H1 (cell line): ENCODE results near the gene PPFIBP2. TPM values are rescaled to one million over a fixed set of nuclear protein-coding genes. Genes with fewer than 3 reads are reported as not detected.
A peak's percentile ranks its signal among the peaks of the same experiment; 100 is the strongest.

ENCODE experiments used
- CTCF ChIA-PET: fragments of 300-600 bp; sonication (Branson Sonifier 250); formaldehyde crosslinking; loops from one replicate; lab custom pipeline; 2021; ENCODE audit not compliant: partially characterized antibody; lab: Charles Lee
- POLR2A ChIA-PET: fragments of 300-600 bp; sonication (Branson Sonifier 250); formaldehyde crosslinking; loops from one replicate; lab custom pipeline; 2021; ENCODE audit warnings: inconsistent platforms; ENCODE audit not compliant: partially characterized antibody; lab: Charles Lee
- DNase-seq, 2 experiments: peaks; one replicate each; pipeline versions ENCODE4 v3.0.0 to v3.0.0-alpha.2; 2010 to 2022; ENCODE audit warnings: low spot score in 2 of 2, low read depth in 1 of 2, mixed read lengths in 1 of 2
- FAIRE-seq: peaks from 2 replicates; lab custom pipeline; 2011; peaks lifted over from hg19 to GRCh38; lab: Jason Lieb, UNC
- H2AFZ ChIP-seq: 2 replicates; pipeline ENCODE4 v1.8.1; 2012; ENCODE audit warnings: low read length, inconsistent platforms
- H2AK5ac ChIP-seq: 2 replicates; pipeline ENCODE4 v1.6.1; 2013; ENCODE audit warnings: low read depth, low read length
- H2BK120ac ChIP-seq: replicated peaks from 2 replicates; pipeline ENCODE3; 2013; ENCODE audit warnings: low read depth, low read length, inconsistent platforms
- H2BK12ac ChIP-seq: 2 replicates; pipeline ENCODE4 v1.6.1; 2013; ENCODE audit warnings: low read depth, low read length
- H2BK15ac ChIP-seq: 2 replicates; pipeline ENCODE4 v1.6.1; 2013; ENCODE audit warnings: low read length
- H2BK20ac ChIP-seq: 2 replicates; pipeline ENCODE4 v1.6.1; 2013; ENCODE audit warnings: low read length
- H2BK5ac ChIP-seq: 2 replicates; pipeline ENCODE4 v1.6.1; 2013; ENCODE audit warnings: low read depth, low read length
- H3K14ac ChIP-seq: 2 replicates; pipeline ENCODE4 v1.6.1; 2013; ENCODE audit warnings: inconsistent platforms; ENCODE audit not compliant: insufficient read length
- H3K18ac ChIP-seq: 2 replicates; pipeline ENCODE4 v1.6.1; 2013; ENCODE audit warnings: low read length; ENCODE audit errors: extremely low read depth
- H3K23ac ChIP-seq: 2 replicates; pipeline ENCODE4 v1.6.1; 2013; ENCODE audit warnings: inconsistent platforms; ENCODE audit not compliant: insufficient read length
- H3K23me2 ChIP-seq: 2 replicates; pipeline ENCODE4 v1.6.1; 2013; ENCODE audit warnings: low read depth, low read length
- H3K27ac ChIP-seq: 2 replicates; pipeline ENCODE4 v1.6.1; 2011; ENCODE audit warnings: low read depth, low read length, inconsistent platforms
- H3K27me3 ChIP-seq, 4 experiments: replicated peaks in 1 of 4; 1 replicate in 1 of 4; 2 replicates in 3 of 4; pipeline versions ENCODE4 v1.6.1 to v1.8.1; 2011 to 2013; ENCODE audit warnings: low read length in 3 of 4, mild to moderate bottlenecking in 3 of 4, inconsistent platforms in 2 of 4, mixed read lengths in 2 of 4, moderate library complexity in 1 of 4; ENCODE audit not compliant: control insufficient read depth in 3 of 4, insufficient read depth in 3 of 4; ENCODE audit errors: extremely low read depth in 1 of 4
- H3K36me3 ChIP-seq, 4 experiments: 2 replicates each; pipeline versions ENCODE4 v1.6.1 to v1.8.1; 2011 to 2013; ENCODE audit warnings: mild to moderate bottlenecking in 4 of 4, low read length in 3 of 4, moderate library complexity in 2 of 4, control low read depth in 1 of 4, inconsistent platforms in 1 of 4; ENCODE audit not compliant: insufficient read depth in 4 of 4, control insufficient read depth in 2 of 4
- H3K4ac ChIP-seq: replicated peaks from 2 replicates; pipeline ENCODE3; 2013; ENCODE audit warnings: low read length, low read depth, mixed read lengths, inconsistent platforms; ENCODE audit not compliant: insufficient read length
- H3K4me1 ChIP-seq, 4 experiments: replicated peaks in 1 of 4; 1 replicate in 1 of 4; 2 replicates in 3 of 4; pipeline versions ENCODE4 v1.6.1 to v1.8.1; 2011 to 2013; ENCODE audit warnings: low read length in 3 of 4, inconsistent platforms in 2 of 4, mixed read lengths in 1 of 4; ENCODE audit not compliant: insufficient read depth in 4 of 4, control insufficient read depth in 3 of 4
- H3K4me2 ChIP-seq, 2 experiments: 2 replicates each; pipeline versions ENCODE4 v1.6.1 to v1.8.1; 2011 to 2013; ENCODE audit warnings: low read depth in 2 of 2, low read length in 2 of 2, control low read depth in 1 of 2, inconsistent platforms in 1 of 2, mild to moderate bottlenecking in 1 of 2; ENCODE audit not compliant: insufficient read depth in 1 of 2
- H3K4me3 ChIP-seq, 4 experiments: fragments of 200-600, 300-600 bp in 1 of 4; sonication (generic), shearing (Covaris generic), sonication (Bioruptor Twin) in 1 of 4; 2 replicates each; pipeline versions ENCODE4 v1.5.1 to v1.8.1; 2011 to 2016; ENCODE audit warnings: low read length in 4 of 4, low read depth in 3 of 4, control low read depth in 2 of 4, inconsistent platforms in 2 of 4, mild to moderate bottlenecking in 2 of 4, mixed read lengths in 1 of 4, moderate library complexity in 1 of 4; ENCODE audit not compliant: insufficient read depth in 2 of 4; ENCODE audit errors: extremely low read depth in 1 of 4
- H3K56ac ChIP-seq: replicated peaks from 2 replicates; pipeline ENCODE3; 2013; ENCODE audit warnings: low read depth, mild to moderate bottlenecking, mixed read lengths, low read length, inconsistent platforms; ENCODE audit not compliant: insufficient read length
- H3K79me1 ChIP-seq: 2 replicates; pipeline ENCODE4 v1.6.1; 2013; ENCODE audit warnings: low read depth, low read length, control low read depth
- H3K79me2 ChIP-seq, 2 experiments: 2 replicates each; pipeline versions ENCODE4 v1.6.1 to v1.8.1; 2012 to 2013; ENCODE audit warnings: low read length in 2 of 2, mild to moderate bottlenecking in 2 of 2, inconsistent platforms in 1 of 2; ENCODE audit not compliant: insufficient read depth in 2 of 2, control insufficient read depth in 1 of 2
- H3K9ac ChIP-seq, 4 experiments: replicated peaks in 1 of 4; 1 replicate in 1 of 4; 2 replicates in 3 of 4; pipeline versions ENCODE4 v1.6.1 to v1.8.1; 2011 to 2013; ENCODE audit warnings: low read depth in 3 of 4, low read length in 3 of 4, control low read depth in 2 of 4, mild to moderate bottlenecking in 2 of 4, moderate library complexity in 2 of 4, inconsistent platforms in 1 of 4; ENCODE audit errors: extremely low read depth in 1 of 4
- H3K9me3 ChIP-seq, 2 experiments: 2 replicates each; pipeline versions ENCODE4 v1.6.1 to v1.8.1; 2012 to 2013; ENCODE audit warnings: mild to moderate bottlenecking in 2 of 2, moderate library complexity in 2 of 2, control low read depth in 1 of 2, inconsistent platforms in 1 of 2, low read depth in 1 of 2, low read length in 1 of 2, mixed read lengths in 1 of 2; ENCODE audit not compliant: insufficient read depth in 2 of 2
- H4K20me1 ChIP-seq, 2 experiments: replicated peaks in 1 of 2; 2 replicates each; pipeline versions ENCODE3 to v1.8.1; 2011 to 2013; ENCODE audit warnings: inconsistent platforms in 2 of 2, low read length in 2 of 2, mild to moderate bottlenecking in 1 of 2; ENCODE audit not compliant: insufficient read depth in 2 of 2, control insufficient read depth in 1 of 2
- H4K5ac ChIP-seq: 2 replicates; pipeline ENCODE4 v1.6.1; 2013; ENCODE audit warnings: low read length, low read depth, mixed read lengths, inconsistent platforms; ENCODE audit not compliant: insufficient read length
- H4K8ac ChIP-seq: 2 replicates; pipeline ENCODE4 v1.8.0; 2013; ENCODE audit warnings: mild to moderate bottlenecking, moderate library complexity, low read length, inconsistent platforms; ENCODE audit not compliant: insufficient read depth; ENCODE audit errors: extremely low read depth
- H4K91ac ChIP-seq: replicated peaks from 2 replicates; pipeline ENCODE3; 2013; ENCODE audit warnings: low read length, mixed read lengths, inconsistent platforms; ENCODE audit not compliant: insufficient read length
- CHD1 ChIP-seq: IDR thresholded peaks from 2 replicates; pipeline ENCODE4 v1.6.1; 2012; ENCODE audit warnings: low read depth, low read length, improper control_type of control experiment
- CREB1 ChIP-seq: IDR thresholded peaks from 2 replicates; pipeline ENCODE4 v1.6.1; 2012; ENCODE audit warnings: inconsistent platforms
- CTBP2 ChIP-seq: IDR thresholded peaks from 2 replicates; pipeline ENCODE4 v1.7.0; 2011; ENCODE audit warnings: borderline replicate concordance, mild to moderate bottlenecking, moderate library complexity, mixed read lengths, low read length; ENCODE audit not compliant: insufficient read depth, insufficient read length
- EZH2 ChIP-seq: fragments of 200-600 bp; sonication (generic); IDR thresholded peaks from 2 replicates; pipeline ENCODE4 v1.7.1; 2012; ENCODE audit warnings: low read depth, mild to moderate bottlenecking, moderate library complexity, low read length, inconsistent platforms; ENCODE audit not compliant: severe bottlenecking
- JUN ChIP-seq: IDR thresholded peaks from 2 replicates; pipeline ENCODE4 v1.6.1; 2011; ENCODE audit warnings: low read depth, mild to moderate bottlenecking, improper control_type of control experiment, low read length
- KDM4A ChIP-seq: IDR thresholded peaks from one replicate; pipeline ENCODE4 v1.7.1; 2012; ENCODE audit warnings: low read depth, mild to moderate bottlenecking, moderate library complexity, low read length, inconsistent platforms; ENCODE audit not compliant: severe bottlenecking
- NANOG ChIP-seq: IDR thresholded peaks from 2 replicates; pipeline ENCODE4 v1.6.1; 2011; ENCODE audit warnings: low read length, low read depth, mild to moderate bottlenecking, inconsistent platforms; ENCODE audit not compliant: insufficient read depth, poor library complexity, severe bottlenecking
- RAD21 ChIP-seq, 2 experiments: IDR thresholded peaks in 1 of 2; conservative IDR thresholded peaks in 1 of 2; 2 replicates each; pipeline ENCODE4 v1.6.1; 2011; ENCODE audit warnings: low read depth in 2 of 2, low read length in 2 of 2, improper control_type of control experiment in 1 of 2, inconsistent platforms in 1 of 2, mild to moderate bottlenecking in 1 of 2, moderate library complexity in 1 of 2
- RBBP5 ChIP-seq: IDR thresholded peaks from 2 replicates; pipeline ENCODE4 v1.7.1; 2012; ENCODE audit warnings: low read depth, mild to moderate bottlenecking, inconsistent platforms, low read length, moderate library complexity, borderline replicate concordance
- SIRT6 ChIP-seq: IDR thresholded peaks from one replicate; pipeline ENCODE4 v1.7.1; 2012; ENCODE audit warnings: low read length, inconsistent platforms
- TBP ChIP-seq: IDR thresholded peaks from 2 replicates; pipeline ENCODE4 v1.6.1; 2011; ENCODE audit warnings: low read depth, low read length, improper control_type of control experiment
- WGBS, 2 experiments: shearing (Covaris generic) in 1 of 2; methylation state at CpG; one replicate each; pipeline versions ENCODE4 v1.1.6 to v1.1.7; 2013 to 2015; ENCODE audit warnings: low lambda C conversion rate in 2 of 2, mixed read lengths in 2 of 2, inconsistent platforms in 1 of 2, low coverage in 1 of 2, missing lambda C conversion rate in 1 of 2; ENCODE audit not compliant: insufficient replicate concordance in 2 of 2, insufficient coverage in 1 of 2, insufficient read length in 1 of 2; ENCODE audit errors: extremely low coverage in 1 of 2, missing lambda C conversion rate in 1 of 2; 5-methylcytosine and 5-hydroxymethylcytosine counted together
- polyA plus RNA-seq, 7 experiments: library from polyadenylated mRNA; depleted of rRNA in 3 of 7; stranded (reverse) in 5 of 7; unstranded in 2 of 7; fragments of >200 nt in 5 of 7; fragments of 200-250 nt in 2 of 7; gene quantifications; 1 replicate in 5 of 7; 2 replicates in 1 of 7; 4 replicates in 1 of 7; pipeline versions ENCODE4 v1.2.1 to v1.2.3, GENCODE V29; 2011 to 2013; ENCODE audit warnings: missing spikeins in 2 of 7, mixed read lengths in 2 of 7
- total RNA-seq: library from RNA; stranded (reverse); fragmentation: NEBNext Ultra II Directional; extraction: Animal tissue kit (Norgen Biotek cat#: 25700); gene quantifications from 2 replicates; pipeline ENCODE4 v1.2.1, GENCODE V29; 2021
- TF ChIP-seq, protein P1 (sequence below): IDR thresholded peaks from 2 replicates; pipeline ENCODE4 v1.6.1; 2012; ENCODE audit warnings: low read length, inconsistent platforms

The PPFIBP2 gene
- total and polyA plus RNA-seq, 2 of the 8 experiments (the other 6 are each of a cell fraction or from before 2014, with no cell fraction given): 5.5 to 9.8 TPM

DNA sequence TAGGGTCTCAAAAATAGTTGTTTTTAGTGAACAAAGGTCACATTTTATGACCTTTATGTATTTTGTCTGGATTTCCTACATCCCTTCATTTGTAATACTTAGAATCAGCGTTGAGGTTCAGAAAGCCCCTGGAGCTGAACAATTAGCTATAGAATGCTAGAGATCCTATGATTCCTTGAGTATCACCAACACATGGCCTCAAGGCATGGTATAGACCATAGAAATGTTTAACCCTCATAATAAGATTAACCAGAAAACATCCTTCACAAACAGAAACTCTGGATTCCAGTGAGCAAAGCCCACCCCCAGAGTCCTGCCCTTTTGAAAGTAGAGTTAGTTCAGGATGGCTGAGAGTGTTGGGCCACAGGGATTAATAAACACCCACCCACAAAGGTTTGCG is 82.2 kb downstream of the PPFIBP2 start:
- Histone ChIP-seq H3K9me3 (no peaks in the 10 kb centered on the region), H3K27me3 (no peaks in the 10 kb centered on the region), H2BK120ac (no peak overlapping the region), H3K79me2 (no peaks in the 10 kb centered on the region), H3K4ac (no peak overlapping the region), H4K20me1 (no peaks in the 10 kb centered on the region), H3K14ac (no peak overlapping the region), H2AFZ (no peak overlapping the region), H2BK15ac (no peak overlapping the region), H3K23me2 (no peaks in the 10 kb centered on the region), H3K36me3 (no peaks in the 10 kb centered on the region), H2BK12ac (no peak overlapping the region), H3K79me1 (no peaks in the 10 kb centered on the region), H4K5ac (no peak overlapping the region), H4K8ac (no peak overlapping the region), H2BK5ac (no peak overlapping the region), H3K9ac (no peak overlapping the region), H3K18ac (no peak overlapping the region; the same call in 1 of the 2 replicates), H3K4me3 (no peak overlapping the region), H3K4me1 (peaks cover 0 to 9% (median 8%) of the 10 kb centered on the region in 4 experiments; a peak in 4 of 7 replicates), H3K23ac (no peak overlapping the region), H3K27ac (no peak overlapping the region), H3K56ac (no peak overlapping the region), H4K91ac (no peak overlapping the region), H3K4me2 (peak overlapping the region in 1 of 2 experiments; percentile 7; a peak in 1 of 4 replicates), H2AK5ac (no peak overlapping the region), H2BK20ac (no peak overlapping the region)
- WGBS, 2 experiments: 76% methylated on average over 2 of the region's 2 CpGs; no CpG with 5 or more reads in 1 of the 2 experiments
- FAIRE-seq (no peak), DNase-seq (no peak)
- ChIA-PET CTCF (interaction anchor here (0.9 to 4.0 kb wide), 4 partner anchors 13 to 53 kb away, joined by 3 to 33 read pairs (median 8); no protein-coding TSS in a partner anchor), POLR2A (interaction anchor here (0.8 to 2.2 kb wide), 2 partner anchors 18 to 22 kb away, joined by 3 to 5 read pairs; no protein-coding TSS in a partner anchor)
- TF ChIP-seq RBBP5: no peak
- no peak for TF ChIP-seq CREB1
- TF ChIP-seq, protein P1, sequence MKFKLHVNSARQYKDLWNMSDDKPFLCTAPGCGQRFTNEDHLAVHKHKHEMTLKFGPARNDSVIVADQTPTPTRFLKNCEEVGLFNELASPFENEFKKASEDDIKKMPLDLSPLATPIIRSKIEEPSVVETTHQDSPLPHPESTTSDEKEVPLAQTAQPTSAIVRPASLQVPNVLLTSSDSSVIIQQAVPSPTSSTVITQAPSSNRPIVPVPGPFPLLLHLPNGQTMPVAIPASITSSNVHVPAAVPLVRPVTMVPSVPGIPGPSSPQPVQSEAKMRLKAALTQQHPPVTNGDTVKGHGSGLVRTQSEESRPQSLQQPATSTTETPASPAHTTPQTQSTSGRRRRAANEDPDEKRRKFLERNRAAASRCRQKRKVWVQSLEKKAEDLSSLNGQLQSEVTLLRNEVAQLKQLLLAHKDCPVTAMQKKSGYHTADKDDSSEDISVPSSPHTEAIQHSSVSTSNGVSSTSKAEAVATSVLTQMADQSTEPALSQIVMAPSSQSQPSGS: no peak
- no peak for TF ChIP-seq CTBP2
- TF ChIP-seq RAD21 (IDR thresholded peaks at IDR 0.05 in 1 of 2, conservative IDR thresholded peaks at IDR 0.05 in 1 of 2; ENCODE audit: low read depth in 2 of 2, low read length in 2 of 2): no peak
- TF ChIP-seq EZH2: no peak
- no peak for TF ChIP-seq NANOG
- no peak for TF ChIP-seq KDM4A
- no peak for TF ChIP-seq JUN
- no peak for TF ChIP-seq TBP
- TF ChIP-seq CHD1: no peak
- TF ChIP-seq SIRT6: no peak
